Vagina (tissue), 2 donors: ENCODE data around the gene PM20D2. TPM values are rescaled to one million over a fixed set of nuclear protein-coding genes. Genes with fewer than 3 reads are reported as not detected.

Experiments
- DNase-seq, 2 donors: peaks; one replicate each; pipeline ENCODE4 v3.0.0-alpha.2; 2017; ENCODE audit errors: extremely low spot score in 2 of 2
- H3K27ac ChIP-seq: fragments of 200-600 bp; sonication (generic); one replicate; pipeline ENCODE4 v1.5.1; 2019
- H3K27me3 ChIP-seq: fragments of 200-600 bp; sonication (generic); one replicate; pipeline ENCODE4 v1.5.1; 2019
- H3K36me3 ChIP-seq, 2 donors: fragments of 200-600 bp; sonication (generic); one replicate each; pipeline ENCODE4 v1.5.1; 2017 to 2019
- H3K4me1 ChIP-seq: fragments of 200-600 bp; sonication (generic); one replicate; pipeline ENCODE4 v1.5.1; 2019
- H3K4me3 ChIP-seq, 2 donors: fragments of 200-600 bp; sonication (generic); 1 replicate in 1 of 2; 2 replicates in 1 of 2; pipeline ENCODE4 v1.5.1; 2016 to 2019
- H3K9me3 ChIP-seq: fragments of 200-600 bp; sonication (generic); one replicate; pipeline ENCODE4 v1.5.1; 2019
- POLR2A ChIP-seq, 2 donors: fragments of 450-650 bp; IDR thresholded peaks; one replicate each; pipeline ENCODE4 v1.6.1; 2017; ENCODE audit warnings: antibody characterized with exemption in 2 of 2, mild to moderate bottlenecking in 2 of 2, moderate library complexity in 2 of 2
- POLR2AphosphoS5 ChIP-seq, 2 donors: sonication (generic); formaldehyde crosslinking; IDR thresholded peaks; one replicate each; pipeline ENCODE4 v1.9.0; 2017; ENCODE audit warnings: antibody characterized with exemption in 2 of 2, mild to moderate bottlenecking in 2 of 2, low read depth in 1 of 2; ENCODE audit not compliant: insufficient read depth in 1 of 2
- intact Hi-C: fragments of 100-400 bp; cut with DNase I; formaldehyde crosslinking; loops from one replicate; pipeline ENCODE4 v1.15.1; 2023
- total RNA-seq: library from RNA; depleted of rRNA; stranded (reverse); fragments of >200 nt; gene quantifications from one replicate; pipeline ENCODE4 v1.2.3, GENCODE V29; 2016
- TF ChIP-seq, protein P1 (sequence below), 3 experiments: fragments of 450-650 bp in 2 of 3; fragments of 200-600 bp in 1 of 3; sonication (generic) in 1 of 3; IDR thresholded peaks; one replicate each; pipeline ENCODE4 v1.5.1; 2017 to 2019; ENCODE audit warnings: antibody characterized with exemption in 3 of 3, mild to moderate bottlenecking in 2 of 3, moderate library complexity in 2 of 3

Gene PM20D2
- total RNA-seq, 1 donor from 2014 or later, result 14.0 TPM

DNA sequence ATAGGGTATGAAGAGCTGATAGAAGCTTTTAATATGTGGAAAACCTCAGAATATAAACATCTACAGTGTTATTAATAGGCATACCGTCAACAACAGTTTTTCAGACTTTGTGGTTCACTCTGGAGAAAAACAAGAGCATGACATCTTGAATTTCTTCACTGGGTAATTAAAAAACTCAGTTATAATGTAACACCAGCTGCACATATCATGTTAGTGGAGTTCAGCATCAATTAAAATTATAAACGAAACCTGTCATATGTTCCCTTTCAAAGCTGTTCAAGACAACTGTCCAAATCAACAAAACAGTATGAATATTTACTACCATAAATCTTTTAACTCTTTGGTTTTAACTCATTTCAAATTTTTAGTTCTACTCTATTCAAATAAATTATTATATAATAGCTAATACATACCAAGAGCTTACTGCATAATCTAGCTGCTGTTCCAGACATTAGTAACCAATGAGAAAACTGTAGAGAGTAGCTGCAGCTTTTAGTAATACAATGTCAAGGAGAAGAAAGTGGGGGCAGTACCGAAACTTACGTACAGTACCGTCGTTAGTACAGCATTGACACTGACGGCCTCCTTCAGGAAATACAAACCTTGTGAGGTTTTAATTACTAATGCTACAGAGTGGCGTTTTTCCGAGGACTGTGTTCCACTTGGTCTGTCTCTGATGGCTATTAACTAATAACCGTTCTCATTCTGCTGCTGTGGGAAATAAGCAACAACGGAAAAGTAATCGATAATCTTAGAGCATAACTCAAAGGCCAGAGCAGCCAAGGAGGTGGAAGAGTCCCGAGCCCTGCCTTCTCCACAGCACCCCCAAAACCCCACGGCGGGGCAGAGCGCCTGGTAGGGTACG lies 532 bp upstream of the PM20D2 start:
- no peaks in the 10 kb centered on the region for H3K36me3 ChIP-seq
- no peaks in the 10 kb centered on the region for H3K9me3 ChIP-seq
- no peaks in the 10 kb centered on the region for H3K27me3 ChIP-seq
- no peak for DNase-seq
- H3K4me3 ChIP-seq, result peak overlapping the region; percentile 73 to 98
- intact Hi-C loops, result no loop called here
- TF ChIP-seq, protein P1, sequence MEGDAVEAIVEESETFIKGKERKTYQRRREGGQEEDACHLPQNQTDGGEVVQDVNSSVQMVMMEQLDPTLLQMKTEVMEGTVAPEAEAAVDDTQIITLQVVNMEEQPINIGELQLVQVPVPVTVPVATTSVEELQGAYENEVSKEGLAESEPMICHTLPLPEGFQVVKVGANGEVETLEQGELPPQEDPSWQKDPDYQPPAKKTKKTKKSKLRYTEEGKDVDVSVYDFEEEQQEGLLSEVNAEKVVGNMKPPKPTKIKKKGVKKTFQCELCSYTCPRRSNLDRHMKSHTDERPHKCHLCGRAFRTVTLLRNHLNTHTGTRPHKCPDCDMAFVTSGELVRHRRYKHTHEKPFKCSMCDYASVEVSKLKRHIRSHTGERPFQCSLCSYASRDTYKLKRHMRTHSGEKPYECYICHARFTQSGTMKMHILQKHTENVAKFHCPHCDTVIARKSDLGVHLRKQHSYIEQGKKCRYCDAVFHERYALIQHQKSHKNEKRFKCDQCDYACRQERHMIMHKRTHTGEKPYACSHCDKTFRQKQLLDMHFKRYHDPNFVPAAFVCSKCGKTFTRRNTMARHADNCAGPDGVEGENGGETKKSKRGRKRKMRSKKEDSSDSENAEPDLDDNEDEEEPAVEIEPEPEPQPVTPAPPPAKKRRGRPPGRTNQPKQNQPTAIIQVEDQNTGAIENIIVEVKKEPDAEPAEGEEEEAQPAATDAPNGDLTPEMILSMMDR (IDR thresholded peaks at IDR 0.05), result no peak
- TF ChIP-seq POLR2AphosphoS5 (IDR thresholded peaks at IDR 0.05; ENCODE audit: insufficient read depth in 1 of 2, low read depth in 1 of 2), result no peak
- no peak for TF ChIP-seq POLR2A (IDR thresholded peaks at IDR 0.05)
- peak overlapping the region; percentile 86 for H3K27ac ChIP-seq
- H3K4me1 ChIP-seq, result peaks cover 34% of the 10 kb centered on the region

GRCh38 chr6:89146718-89147700 lies 1.2 kb downstream of the PM20D2 start:
- no peak for TF ChIP-seq POLR2A (IDR thresholded peaks at IDR 0.05)
- TF ChIP-seq POLR2AphosphoS5 (IDR thresholded peaks at IDR 0.05; ENCODE audit: insufficient read depth in 1 of 2, low read depth in 1 of 2), result peak in 1 of 2 donors; percentile 42
- peaks cover 34% of the 10 kb centered on the region for H3K4me1 ChIP-seq

DNA sequence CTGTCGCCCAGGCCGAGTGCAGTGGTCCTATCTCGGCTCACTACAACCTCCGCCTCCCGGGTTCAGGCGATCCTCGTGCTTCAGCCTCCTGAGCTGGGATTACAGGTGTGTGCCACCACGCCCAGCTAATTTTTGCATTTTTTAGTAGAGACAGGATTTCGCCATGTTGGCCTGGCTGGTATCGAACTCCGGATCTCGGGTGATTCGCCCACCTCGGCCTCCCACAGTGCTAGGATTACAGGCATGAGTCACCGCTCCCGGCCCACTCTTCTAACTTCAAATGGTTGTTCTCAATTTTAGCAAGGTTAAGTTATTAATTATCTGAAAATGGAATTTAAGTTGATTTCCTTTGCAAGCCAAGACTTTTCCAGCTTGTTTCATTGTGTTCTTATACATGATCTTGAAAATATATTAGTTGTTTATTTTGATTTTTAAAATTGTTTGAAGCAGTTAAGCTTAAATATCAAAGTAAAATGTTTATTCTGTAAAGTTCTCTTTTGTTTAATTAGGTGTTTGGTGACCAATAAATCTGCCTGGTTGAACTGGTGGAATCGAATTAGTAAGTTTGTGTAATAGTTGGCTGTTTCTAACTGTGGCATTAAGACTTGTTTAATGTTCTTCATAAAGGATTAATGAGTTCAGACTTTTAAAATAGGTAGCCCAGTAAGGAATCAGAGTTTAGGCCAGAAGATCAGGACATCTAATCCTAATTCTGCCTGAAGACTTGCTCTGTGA lies 2.3 kb downstream of the PM20D2 start:
- DNase-seq, result no peak
- Histone ChIP-seq H3K9me3 (no peaks in the 10 kb centered on the region), H3K36me3 (no peaks in the 10 kb centered on the region), H3K27ac (no peak overlapping the region), H3K4me3 (no peak overlapping the region), H3K27me3 (no peaks in the 10 kb centered on the region), H3K4me1 (peaks cover 34% of the 10 kb centered on the region)
- TF ChIP-seq POLR2AphosphoS5 (IDR thresholded peaks at IDR 0.05; ENCODE audit: insufficient read depth in 1 of 2, low read depth in 1 of 2) (no peak), POLR2A (IDR thresholded peaks at IDR 0.05) (no peak)
- TF ChIP-seq, protein P1 (IDR thresholded peaks at IDR 0.05), result no peak
- intact Hi-C loops, result no loop called here

More at GRCh38 chr6:89146718-89147700, 1.2 kb downstream of the PM20D2 start:
- no peaks in the 10 kb centered on the region for H3K36me3 ChIP-seq
- intact Hi-C loops, result no loop called here
- peak overlapping the region; percentile 86 for H3K27ac ChIP-seq
- H3K4me3 ChIP-seq, result peak overlapping the region; percentile 73 to 98
- H3K9me3 ChIP-seq, result no peaks in the 10 kb centered on the region
- H3K27me3 ChIP-seq, result no peaks in the 10 kb centered on the region
- no peak for DNase-seq

- TF ChIP-seq, protein P1 (IDR thresholded peaks at IDR 0.05), result no peak
- TF ChIP-seq POLR2A (IDR thresholded peaks at IDR 0.05) (no peak), POLR2AphosphoS5 (IDR thresholded peaks at IDR 0.05; ENCODE audit: insufficient read depth in 1 of 2, low read depth in 1 of 2) (no peak)
- Histone ChIP-seq H3K27ac (no peak overlapping the region), H3K4me3 (no peak overlapping the region), H3K9me3 (no peaks in the 10 kb centered on the region), H3K27me3 (no peaks in the 10 kb centered on the region), H3K36me3 (peaks cover 0 to 6% of the 10 kb centered on the region in 2 donors), H3K4me1 (peaks cover under 1% of the 10 kb centered on the region)
- no peak for DNase-seq
- intact Hi-C loops, result no loop called here
Measured at GRCh38 chr6:89154131-89154530, 8.3 kb downstream of the PM20D2 start.
